GM19023 (cell line): ENCODE data around the gene FLNB.

Experiments
- ATAC-seq: cut with Tn5 transposase; IDR thresholded peaks from one replicate; pipeline ENCODE4 v1.9.1; 2021; ENCODE audit warnings: mild to moderate bottlenecking, moderate library complexity; ENCODE audit not compliant: unreplicated experiment

FLNB gene

DNA sequence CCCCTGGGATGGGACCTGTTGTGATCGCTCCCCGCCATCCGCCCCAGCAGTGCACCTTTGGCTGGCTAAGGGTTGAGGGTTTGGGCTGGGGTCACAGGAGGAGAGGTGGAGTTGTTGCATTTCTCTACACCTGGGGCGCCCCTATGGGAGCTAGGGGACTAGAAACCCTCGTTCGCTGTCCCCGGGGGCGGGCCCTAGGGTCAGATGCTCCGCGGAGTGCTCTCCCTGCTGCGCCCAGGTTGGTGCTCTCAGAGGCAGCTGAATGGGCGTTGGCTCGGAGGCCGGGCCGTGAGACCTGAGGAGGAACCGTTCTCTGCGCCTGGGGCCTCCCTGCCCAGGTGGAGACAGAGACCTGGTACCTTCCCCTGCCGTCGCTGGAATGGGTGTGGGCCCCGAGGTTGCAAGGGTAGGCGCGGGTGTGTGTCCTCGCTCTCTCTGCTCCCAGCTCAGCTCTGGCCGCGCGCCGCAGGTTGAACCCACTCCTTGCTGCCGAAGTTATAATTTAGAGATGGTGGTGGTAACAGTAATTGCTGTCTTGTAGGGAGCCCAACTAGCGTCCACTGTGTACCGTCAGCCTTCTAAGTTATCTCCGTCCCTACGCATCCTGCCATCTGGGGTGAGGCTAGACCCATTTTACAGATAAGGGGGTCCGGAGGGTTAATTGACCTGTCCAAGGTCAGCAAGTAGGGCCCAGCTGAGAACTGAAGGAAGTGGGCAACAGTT lies 965 bp downstream of the FLNB start:
- no peak for ATAC-seq

DNA sequence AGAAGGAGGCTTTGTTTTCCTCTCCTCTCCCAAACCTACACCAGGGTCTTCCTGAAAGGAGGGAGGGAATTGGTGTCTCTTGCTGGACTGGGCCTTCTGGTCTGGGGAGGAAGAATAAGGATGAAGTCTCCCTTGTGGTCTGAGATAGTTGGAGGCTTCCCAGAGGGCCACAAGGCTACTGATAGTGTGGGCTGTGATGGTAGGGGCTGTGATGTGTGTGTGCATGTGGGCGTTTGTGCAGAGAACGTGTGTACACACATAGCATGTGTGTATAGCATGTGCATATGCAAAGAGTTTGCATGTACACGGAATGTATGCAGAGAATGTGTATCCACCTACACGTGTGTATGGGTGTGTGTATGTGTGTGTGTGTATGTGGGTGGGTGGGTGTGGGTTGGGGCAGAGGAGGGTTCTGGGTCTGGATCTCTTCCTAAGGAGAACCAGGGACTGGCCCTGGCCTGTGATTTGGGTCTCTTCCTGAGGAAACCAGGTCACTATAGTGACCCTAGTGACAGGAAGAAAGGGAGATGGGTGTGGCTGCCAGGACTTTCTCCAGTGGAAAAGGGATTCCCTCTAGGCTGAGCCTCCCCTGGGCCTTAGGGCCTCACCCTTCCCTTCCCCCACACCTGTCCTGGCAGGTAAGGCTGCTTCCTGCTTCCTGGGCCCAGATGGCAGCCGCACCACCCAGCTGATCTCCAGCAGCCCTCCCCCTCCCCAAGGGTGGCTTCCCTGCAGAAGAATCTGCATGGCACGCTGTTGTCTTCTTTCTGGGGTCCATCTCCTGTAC lies 1.7 kb downstream of the FLNB start:
- ATAC-seq, result no peak

DNA sequence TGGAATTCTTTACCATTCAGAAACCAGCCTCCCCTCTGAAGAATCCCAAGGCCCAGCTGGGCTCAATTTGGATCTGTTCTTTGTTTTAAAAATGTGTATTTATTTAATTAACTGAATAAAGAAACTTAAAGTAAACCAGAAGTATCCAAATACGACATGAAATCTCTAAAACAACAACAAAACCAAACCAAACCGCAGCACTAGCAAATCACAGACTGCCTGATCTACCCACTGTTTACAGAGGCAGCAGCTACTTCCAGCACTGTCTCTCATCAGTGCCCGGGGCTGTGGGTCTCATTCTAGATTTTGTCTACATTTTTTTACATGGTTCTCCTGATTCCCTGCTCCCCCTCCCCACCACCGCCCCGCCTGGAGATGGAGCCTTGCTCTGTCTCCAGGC lies 2.3 kb downstream of the FLNB start:
- no peak for ATAC-seq

DNA sequence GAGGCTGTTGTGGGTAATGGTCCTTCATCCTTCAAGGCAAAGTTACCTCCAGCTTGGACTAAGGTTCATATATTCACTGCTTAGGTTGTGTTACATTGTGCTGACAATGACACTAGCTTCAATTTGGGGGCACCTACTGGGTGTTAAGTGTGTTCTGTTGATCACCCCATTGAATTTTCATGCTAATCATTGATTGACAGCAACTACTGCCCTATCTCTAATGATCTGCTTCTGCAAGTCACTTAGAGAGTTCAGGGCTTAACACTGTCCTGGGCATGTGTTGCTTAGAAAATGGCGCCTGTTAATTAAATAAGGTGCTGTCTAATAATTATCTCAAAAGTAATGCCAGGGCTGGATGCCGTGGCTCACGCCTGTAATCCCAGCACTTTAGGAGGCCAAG lies 3.4 kb downstream of the FLNB start:
- ATAC-seq, result no peak

DNA sequence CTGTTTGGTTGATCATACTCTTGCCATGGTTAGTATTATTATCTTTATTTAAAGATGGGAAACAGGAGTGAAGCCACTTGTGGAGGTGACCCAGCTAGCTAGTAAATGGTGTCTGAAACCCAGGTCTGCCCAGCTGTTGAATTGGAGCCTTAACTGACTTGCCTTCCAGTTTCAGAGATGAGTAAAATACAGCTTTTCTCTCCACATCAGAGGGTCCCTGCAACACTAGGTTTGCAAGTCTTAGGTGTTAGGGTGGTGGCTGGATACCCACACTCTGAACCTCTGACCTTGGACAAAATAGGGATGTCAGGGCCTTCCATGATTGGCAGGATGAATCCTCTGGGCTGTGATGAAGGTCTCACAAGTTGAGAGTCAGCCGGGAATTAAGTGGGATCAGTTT lies 4.1 kb downstream of the FLNB start:
- no peak for ATAC-seq

DNA sequence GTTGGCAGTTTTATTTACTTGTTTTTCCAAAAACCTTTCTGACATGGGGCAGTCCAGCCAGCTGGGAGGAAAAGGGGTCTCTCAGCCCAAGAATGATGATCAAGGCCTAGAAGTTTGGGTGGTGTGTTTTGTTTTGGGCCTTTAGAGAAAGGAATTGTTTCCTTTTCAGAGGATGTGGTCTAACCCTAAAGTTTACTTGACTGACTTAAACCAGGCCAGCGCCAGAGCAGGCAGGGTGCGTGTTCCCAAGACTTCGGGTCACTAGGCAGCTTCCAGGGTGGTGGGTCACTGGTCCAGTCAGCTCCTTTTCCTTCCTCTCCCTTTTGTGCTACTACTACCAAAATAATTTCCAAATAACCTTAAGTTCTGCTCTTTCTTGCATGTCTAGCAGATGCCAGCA lies 4.9 kb downstream of the FLNB start:
- no peak for ATAC-seq

DNA sequence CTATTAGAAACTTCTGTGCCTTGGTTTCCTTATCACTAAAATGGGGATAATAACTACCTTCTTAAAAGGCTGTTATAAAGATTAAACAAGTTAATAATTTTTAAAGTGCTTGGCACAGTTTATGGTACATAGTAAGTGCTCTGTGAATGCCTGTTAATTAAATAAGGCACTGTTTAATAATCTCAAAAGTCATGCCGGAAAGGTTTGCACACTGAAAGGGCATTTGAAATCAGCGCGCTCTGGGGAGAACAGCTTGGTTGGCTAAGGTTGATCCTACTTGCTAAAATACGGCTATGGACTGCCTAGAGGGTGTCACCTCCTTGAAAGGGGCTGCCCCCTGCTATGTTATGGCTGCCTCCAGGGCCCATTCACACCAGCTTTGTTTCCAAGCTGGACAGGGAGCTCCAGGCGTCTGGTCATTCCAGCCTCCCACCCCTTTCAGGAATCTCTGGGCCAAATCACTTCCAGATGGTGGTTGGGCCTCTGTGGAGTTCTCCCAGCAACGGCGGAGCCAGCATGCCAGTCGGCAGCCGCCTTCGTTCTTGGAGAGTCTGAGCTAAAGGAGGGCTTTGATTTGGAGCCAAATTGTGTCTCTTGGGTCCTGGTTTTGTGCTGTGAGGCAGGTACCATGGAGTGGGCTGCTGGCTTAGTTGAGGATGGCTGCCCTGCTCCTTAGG lies 5.9 kb downstream of the FLNB start:
- ATAC-seq, result no peak

DNA sequence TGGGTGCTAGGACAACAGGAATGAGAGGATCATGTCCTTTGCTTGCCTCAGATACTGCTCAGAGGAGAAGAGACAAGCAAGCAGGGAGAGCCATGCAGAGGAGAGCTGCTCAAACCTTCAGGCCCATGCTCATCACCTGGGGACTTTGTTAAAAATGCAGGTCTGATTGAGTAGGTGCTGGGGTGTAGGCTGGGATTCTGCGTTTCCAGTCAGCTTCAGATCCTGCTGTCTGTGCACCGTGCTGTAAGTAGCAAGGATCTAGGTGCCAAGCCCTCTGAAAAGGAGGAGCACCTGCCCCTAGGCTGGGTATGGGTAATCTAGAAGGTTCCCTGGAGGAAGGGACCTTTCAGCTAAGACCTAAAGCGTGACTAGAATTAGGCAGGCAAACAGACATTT lies 7.3 kb downstream of the FLNB start:
- ATAC-seq, result no peak

DNA sequence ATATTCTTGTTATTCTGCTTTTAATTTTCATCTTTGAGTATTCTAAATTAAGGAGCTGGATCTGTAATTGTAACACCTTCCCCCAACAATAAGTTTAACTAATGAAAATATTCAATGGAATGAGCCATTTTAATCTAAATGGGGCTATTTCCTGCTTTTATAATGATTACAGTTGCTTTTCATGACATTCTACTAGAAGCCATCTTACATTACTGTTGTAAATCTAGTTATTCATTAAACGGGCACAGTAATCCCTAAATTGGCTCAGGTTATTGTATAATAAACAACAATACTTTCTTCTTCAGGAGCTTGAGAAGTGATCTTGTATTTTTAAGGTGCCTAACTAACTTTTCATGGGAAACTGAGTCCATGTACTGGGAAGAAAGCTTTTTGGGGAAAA lies 8.5 kb downstream of the FLNB start:
- no peak for ATAC-seq

DNA sequence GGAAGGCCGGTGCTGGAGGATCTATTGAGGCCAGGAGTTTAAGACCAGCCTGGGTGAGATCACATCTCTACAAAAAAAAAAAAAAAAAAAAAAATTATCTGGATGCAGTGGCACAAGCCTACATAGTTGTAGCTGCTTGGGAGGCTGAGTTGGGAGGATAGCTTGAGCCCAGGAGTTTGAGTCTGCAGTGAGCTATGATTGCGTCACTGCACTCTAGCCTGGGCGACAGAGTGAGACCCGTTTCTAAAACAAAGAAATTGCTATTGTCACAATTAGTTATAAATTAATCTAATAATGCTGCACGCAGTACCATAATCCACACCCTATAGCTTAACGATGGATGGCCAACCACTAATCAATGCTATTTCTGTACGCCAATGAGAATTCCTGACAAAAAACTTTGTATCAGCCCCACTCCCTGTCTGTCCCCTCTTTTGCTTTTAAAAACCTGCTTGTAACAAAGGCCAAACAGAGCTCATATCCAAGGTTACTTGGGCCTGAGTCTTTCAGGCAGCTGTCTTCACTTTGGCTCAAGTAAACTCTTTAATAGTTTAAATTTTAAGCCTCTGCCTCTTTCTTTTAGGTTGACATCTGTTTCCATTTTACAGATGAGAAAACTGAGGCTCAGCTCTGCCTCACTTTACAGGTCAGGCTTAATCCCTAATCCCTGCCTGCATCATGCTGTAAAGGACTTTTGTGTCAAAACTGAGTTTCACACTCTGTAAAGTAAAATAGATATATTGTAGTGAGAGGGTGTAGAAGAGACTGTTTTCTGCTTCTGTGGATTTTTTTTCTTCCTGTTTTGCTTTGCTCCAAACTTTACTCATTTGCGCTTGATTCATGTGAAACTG lies 10.9 kb downstream of the FLNB start:
- ATAC-seq, result no peak

DNA sequence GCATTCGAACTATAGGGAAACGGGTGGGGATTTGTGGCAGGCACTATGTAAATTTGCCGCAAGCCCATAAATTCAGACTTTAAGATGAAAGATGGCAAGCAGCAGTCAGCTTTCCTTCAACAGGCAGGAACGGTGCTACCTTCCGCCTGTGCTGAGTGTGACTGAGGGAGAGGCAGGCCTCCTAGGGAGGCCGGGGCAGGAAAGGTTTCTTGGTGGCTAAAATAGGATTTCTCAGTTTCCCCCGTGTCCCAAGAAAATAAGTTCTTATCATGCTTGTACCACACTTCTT lies 12.5 kb downstream of the FLNB start:
- no peak for ATAC-seq

DNA sequence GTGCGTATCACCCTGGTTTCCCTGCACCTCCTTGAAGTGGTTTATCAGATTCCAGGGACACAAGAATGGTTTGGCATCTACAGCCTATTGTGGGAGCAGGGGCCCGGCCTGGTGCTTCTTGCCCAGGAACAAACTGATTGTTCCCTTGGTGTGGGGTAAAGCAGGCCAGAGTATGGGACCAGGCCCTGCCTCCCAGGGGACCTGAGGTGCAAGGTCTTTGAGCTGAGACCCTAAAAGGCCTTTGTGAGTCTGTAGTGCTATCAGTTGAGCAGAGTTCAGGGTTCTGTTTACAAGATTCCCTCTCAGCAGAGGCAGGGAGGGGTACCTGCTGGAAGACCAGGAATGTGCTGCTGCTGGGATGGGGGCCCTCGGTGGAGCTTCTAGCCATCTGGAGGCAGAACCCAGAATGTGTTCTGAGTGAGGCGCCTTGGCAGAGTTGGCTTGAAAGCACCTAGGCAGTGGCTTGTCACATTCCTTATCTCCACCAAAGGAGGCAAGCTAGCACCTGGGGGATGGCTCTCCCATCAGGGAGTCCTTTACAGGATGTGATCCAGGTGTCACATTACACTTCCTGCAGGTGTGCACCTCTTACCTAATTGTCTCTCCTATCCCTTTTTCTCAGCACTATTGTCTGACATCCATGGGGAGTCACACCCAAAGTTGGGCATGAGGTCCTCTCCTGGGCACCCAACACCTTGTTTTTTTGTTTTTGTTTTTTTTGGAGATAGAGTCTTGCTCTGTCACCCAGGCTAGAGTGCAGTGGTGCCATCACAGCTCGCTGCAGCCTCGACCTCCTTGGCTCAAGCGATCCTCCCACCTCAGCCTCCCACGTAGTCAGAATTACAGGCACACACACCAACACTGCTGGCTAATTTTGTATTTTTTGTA lies 13.1 kb downstream of the FLNB start:
- ATAC-seq, result no peak

DNA sequence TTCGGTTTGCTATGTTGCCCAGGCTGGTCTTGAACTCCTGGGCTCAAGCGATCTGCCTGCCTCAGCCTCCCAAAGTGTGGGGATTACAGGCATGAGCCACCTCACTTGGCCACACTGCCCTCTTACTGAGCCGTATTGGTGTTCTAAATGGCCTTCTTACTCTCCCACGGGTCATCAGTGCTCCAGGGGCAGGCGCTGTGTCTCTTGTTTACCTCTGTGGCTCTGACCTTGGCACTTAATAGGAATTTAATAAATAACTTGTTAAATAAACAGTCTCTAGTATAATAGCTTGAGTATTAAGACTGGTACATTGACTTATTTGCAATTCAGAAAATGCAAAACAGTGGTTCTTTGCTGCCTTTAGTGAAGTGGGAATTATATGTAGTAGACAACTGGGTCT lies 13.7 kb downstream of the FLNB start:
- no peak for ATAC-seq

DNA sequence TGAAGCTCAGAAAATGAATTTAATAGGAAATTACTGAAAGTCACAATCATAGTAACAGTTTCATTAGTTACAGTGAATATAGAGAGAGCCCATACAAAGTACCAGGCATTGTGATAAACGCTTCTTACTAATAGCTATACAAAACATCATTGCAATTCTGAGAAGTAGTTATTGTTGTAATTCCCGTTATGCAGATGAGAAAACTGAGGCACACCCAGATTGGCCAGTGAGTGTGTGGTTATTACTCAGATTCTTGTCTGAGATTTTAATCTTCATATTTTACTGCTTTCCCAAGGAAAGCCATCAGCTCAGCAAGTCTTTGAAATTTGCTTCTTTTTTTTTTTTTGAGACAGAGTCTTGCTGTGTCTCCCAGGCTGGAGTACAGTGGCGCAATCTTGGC lies 14.3 kb downstream of the FLNB start:
- ATAC-seq, result no peak

DNA sequence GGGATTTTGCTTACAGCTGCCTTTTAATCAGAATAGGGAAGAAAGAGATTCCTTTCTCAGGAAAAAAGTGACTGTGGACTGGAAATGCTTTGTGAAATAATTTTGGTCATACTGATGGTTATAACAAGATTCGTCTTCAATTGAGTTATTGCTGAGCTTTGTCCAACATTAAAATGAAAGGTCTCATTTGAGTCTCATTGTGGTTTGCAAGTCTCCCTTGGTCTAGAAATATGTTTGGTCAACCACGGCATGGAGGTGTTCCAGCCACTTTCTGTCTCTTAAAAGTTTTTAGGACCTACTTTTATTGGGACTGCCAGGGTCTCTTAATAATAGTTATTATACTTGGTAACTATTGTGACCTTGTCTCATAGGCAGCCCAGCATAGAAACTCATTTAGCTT lies 15.3 kb downstream of the FLNB start:
- ATAC-seq, result no peak

DNA sequence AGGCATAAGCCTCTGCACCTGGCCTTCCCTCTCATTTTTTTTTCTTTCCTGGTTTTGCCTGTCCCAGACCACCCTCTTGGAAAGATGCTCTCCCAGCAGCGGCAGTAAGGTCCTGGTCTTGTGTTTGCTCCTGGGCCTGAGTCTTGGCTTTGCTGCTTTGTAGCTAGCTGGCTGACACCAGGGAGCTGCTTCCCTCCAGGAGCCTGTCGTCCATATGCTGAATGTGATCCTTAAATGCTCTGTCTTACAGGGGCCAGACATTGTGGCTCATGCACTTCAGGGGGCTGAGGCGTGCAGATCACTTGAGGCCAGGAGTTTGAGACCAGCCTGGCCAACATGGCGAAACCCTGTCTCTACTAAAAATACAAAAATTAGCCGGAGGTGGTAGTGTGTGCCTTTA lies 17.2 kb downstream of the FLNB start:
- ATAC-seq, result no peak

DNA sequence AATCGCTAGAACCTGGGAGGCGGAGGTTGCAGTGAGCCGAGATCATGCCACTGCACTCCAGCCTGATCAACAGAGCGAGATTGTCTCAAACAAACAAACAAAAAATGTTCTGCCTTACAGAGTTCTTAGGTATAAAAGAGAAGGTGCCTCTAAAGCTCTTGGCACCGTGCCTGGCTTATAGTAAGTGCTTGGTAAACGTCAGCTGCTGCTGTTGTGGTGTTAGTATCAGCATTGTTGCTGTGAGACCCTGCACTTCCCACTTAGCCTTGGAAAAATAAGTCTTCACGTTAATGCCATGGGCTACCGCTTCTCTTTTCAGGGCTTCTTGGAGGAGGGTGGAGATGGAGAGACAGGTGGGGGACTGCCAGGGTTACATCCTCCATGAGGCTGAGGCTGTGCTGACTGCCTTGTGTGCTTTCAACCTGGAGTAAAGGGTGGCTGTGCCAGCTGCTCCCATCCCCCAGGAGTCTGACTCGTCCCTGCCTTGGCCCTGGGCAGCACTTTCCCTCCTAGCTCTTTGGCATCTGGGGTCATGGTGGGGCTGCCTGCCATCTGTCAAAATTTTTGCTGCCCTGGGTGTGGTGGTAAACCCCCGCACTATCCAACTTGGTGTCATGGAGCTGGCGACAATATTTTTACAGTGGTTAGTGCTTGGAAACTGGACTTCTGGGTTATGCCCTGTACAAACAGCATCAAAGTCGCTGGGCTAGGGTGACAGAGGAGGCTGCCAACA lies 17.8 kb downstream of the FLNB start:
- ATAC-seq, result no peak

DNA sequence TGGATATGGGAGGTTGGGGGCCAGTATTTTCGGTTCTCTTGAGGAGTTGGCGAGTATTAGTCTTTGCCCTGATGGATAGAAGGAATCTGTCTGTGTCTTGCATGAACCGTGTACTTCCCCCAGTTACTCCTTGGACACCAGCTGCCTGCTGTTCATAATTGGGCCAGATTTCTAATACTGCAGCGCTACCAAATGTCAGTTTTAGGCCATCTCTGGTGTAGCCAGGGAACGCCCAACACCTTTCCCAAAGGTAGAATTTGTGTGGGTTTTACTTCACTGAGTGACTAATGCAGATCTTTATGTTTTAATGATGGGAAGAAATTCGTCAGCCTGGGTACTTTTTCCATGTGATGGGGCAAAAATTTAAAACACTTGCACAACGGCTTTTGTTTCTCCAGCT lies 18.4 kb downstream of the FLNB start:
- ATAC-seq, result no peak

DNA sequence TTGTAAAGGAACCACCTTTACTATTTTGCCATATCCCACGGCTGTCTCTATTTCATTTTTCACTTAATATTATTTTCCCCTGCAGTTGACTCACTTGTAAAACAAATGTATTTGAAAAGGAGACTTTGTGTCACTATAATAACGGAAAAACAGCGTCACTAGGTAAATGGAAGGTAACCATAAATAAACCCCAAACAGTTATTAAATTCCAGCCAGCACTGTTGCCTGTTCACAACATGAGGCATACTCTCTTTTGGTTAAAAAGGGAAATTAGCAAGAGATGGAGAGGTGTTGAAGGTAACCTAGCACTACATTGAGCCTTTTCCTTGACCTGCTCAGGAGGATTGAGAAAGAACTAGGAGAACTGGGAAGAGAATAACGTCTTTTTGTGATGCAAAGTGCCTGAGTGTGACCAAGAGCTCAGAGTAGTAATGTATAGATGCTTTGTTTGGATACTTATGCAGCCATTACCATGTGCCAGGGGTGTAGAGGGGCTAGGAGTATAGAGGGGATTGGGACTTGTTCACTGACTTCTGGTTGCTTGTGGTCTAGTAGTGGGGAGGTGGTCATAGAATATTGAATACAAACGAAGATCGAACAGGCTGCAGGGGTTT lies 19.6 kb downstream of the FLNB start:
- ATAC-seq, result no peak
